Endodermal cell (in vitro differentiated cells): ENCODE results near the gene PAK1. TPM values are rescaled to one million over a fixed set of nuclear protein-coding genes. Genes with fewer than 3 reads are reported as not detected.

Source experiments
- DNase-seq: peaks from one replicate; pipeline ENCODE4 v3.0.0-alpha.2; 2017
- H3K27ac ChIP-seq: 2 replicates; pipeline ENCODE4 v1.5.1; 2013; ENCODE audit warnings: mild to moderate bottlenecking, low read depth, low read length, moderate library complexity
- H3K27me3 ChIP-seq: 2 replicates; pipeline ENCODE4 v1.6.1; 2013; ENCODE audit warnings: mild to moderate bottlenecking, low read length, moderate library complexity; ENCODE audit not compliant: insufficient read depth, control insufficient read depth, poor library complexity, severe bottlenecking
- H3K36me3 ChIP-seq: 2 replicates; pipeline ENCODE4 v1.7.0; 2013; ENCODE audit warnings: mild to moderate bottlenecking, low read length, moderate library complexity; ENCODE audit not compliant: control insufficient read depth, insufficient read depth
- H3K4me1 ChIP-seq: one replicate; pipeline ENCODE4 v1.7.0; 2013; ENCODE audit warnings: low read length; ENCODE audit not compliant: control insufficient read depth, insufficient read depth
- H3K4me3 ChIP-seq: 2 replicates; pipeline ENCODE4 v1.5.1; 2013; ENCODE audit warnings: mild to moderate bottlenecking, low read length, moderate library complexity
- H3K9ac ChIP-seq: 2 replicates; pipeline ENCODE4 v1.6.1; 2013; ENCODE audit warnings: mild to moderate bottlenecking, low read length, moderate library complexity; ENCODE audit not compliant: poor library complexity, severe bottlenecking; ENCODE audit errors: extremely low read depth
- H3K9me3 ChIP-seq: 2 replicates; pipeline ENCODE4 v1.6.1; 2013; ENCODE audit warnings: mild to moderate bottlenecking, low read length, moderate library complexity; ENCODE audit not compliant: control insufficient read depth
- H3K27ac Mint-ChIP-seq: 2 replicates; pipeline ENCODE4 v1.8.0; 2020; ENCODE audit warnings: mixed read lengths
- H3K27me3 Mint-ChIP-seq: 2 replicates; pipeline ENCODE4 v1.8.0; 2021; ENCODE audit warnings: mild to moderate bottlenecking, mixed read lengths; ENCODE audit not compliant: insufficient read depth
- H3K36me3 Mint-ChIP-seq: 2 replicates; pipeline ENCODE4 v1.8.0; 2020; ENCODE audit warnings: low read depth, mixed read lengths
- H3K4me1 Mint-ChIP-seq: 2 replicates; pipeline ENCODE4 v1.8.0; 2020; ENCODE audit warnings: mixed read lengths
- H3K4me3 Mint-ChIP-seq: 2 replicates; pipeline ENCODE4 v1.8.0; 2020; ENCODE audit warnings: mild to moderate bottlenecking, moderate library complexity, mixed read lengths
- H3K9me3 Mint-ChIP-seq: 2 replicates; pipeline ENCODE4 v1.8.0; 2020; ENCODE audit warnings: mild to moderate bottlenecking, mixed read lengths
- CTCF ChIP-seq: fragments of 200-600 bp; sonication (generic); conservative IDR thresholded peaks from 2 replicates; pipeline ENCODE4 v1.5.0; 2021; ENCODE audit warnings: antibody characterized with exemption, mild to moderate bottlenecking
- WGBS, 2 experiments: methylation state at CpG; one replicate each; pipeline versions ENCODE4 v1.1.5 to v1.1.7; 2013; ENCODE audit warnings: missing lambda C conversion rate in 2 of 2, mixed read lengths in 1 of 2; ENCODE audit not compliant: insufficient coverage in 1 of 2, insufficient read length in 1 of 2; 5-methylcytosine and 5-hydroxymethylcytosine counted together
- total RNA-seq, 2 donors: library from RNA; stranded (reverse); fragmentation: NEBNext Ultra II Directional in 1 of 2; extraction: Animal tissue kit (Norgen Biotek cat#: 25700) in 1 of 2; gene quantifications; 2 replicates in 1 of 2; 3 replicates in 1 of 2; pipeline ENCODE4 v1.2.1, GENCODE V29; 2021

Gene PAK1
- total RNA-seq, 2 donors from 2014 or later = 91.3 to 94.9 TPM

GRCh38 chr11:77374108-77374507, 99.8 kb downstream of the PAK1 start:
- H3K27me3 ChIP-seq = no peaks in the 10 kb centered on the region
- H3K27me3 Mint-ChIP-seq = no peaks in the 10 kb centered on the region
- no peaks in the 10 kb centered on the region for H3K4me1 Mint-ChIP-seq
- no peak overlapping the region for H3K4me3 Mint-ChIP-seq
- H3K36me3 Mint-ChIP-seq = peaks cover 45% of the 10 kb centered on the region
- H3K9ac ChIP-seq = no peak overlapping the region
- no peak for TF ChIP-seq CTCF
- no peak for DNase-seq
- peaks cover 49% of the 10 kb centered on the region for H3K36me3 ChIP-seq
- H3K27ac ChIP-seq = no peak overlapping the region
- H3K9me3 Mint-ChIP-seq = no peaks in the 10 kb centered on the region
- no peak overlapping the region for H3K4me3 ChIP-seq
- H3K9me3 ChIP-seq = no peaks in the 10 kb centered on the region
- no peaks in the 10 kb centered on the region for H3K4me1 ChIP-seq
- 100% methylated on average over 1 of the region's 1 CpG; no CpG with 5 or more reads in 1 of the 2 experiments for WGBS, 2 experiments
- H3K27ac Mint-ChIP-seq = no peak overlapping the region

- no peaks in the 10 kb centered on the region for H3K4me1 ChIP-seq
- Mint-ChIP-seq H3K27me3 (no peaks in the 10 kb centered on the region), H3K27ac (no peak overlapping the region), H3K36me3 (peaks cover 39% of the 10 kb centered on the region), H3K4me1 (no peaks in the 10 kb centered on the region), H3K9me3 (no peaks in the 10 kb centered on the region), H3K4me3 (no peak overlapping the region)
- H3K27ac ChIP-seq = no peak overlapping the region
- no peak overlapping the region for H3K4me3 ChIP-seq
- no peaks in the 10 kb centered on the region for H3K9me3 ChIP-seq
- 93% methylated on average over 2 of the region's 2 CpGs for WGBS, 2 experiments
- peaks cover 38% of the 10 kb centered on the region for H3K36me3 ChIP-seq
- no peaks in the 10 kb centered on the region for H3K27me3 ChIP-seq
- no peak overlapping the region for H3K9ac ChIP-seq
- DNase-seq = no peak
- TF ChIP-seq CTCF = no peak
Observed at GRCh38 chr11:77372726-77373125, 101.2 kb downstream of the PAK1 start.

- no peak overlapping the region for H3K4me3 Mint-ChIP-seq
- Histone ChIP-seq H3K4me1 (no peaks in the 10 kb centered on the region), H3K9ac (no peak overlapping the region), H3K27ac (no peak overlapping the region), H3K27me3 (no peaks in the 10 kb centered on the region), H3K36me3 (peaks cover 30% of the 10 kb centered on the region), H3K9me3 (no peaks in the 10 kb centered on the region), H3K4me3 (no peak overlapping the region)
- no peaks in the 10 kb centered on the region for H3K27me3 Mint-ChIP-seq
- H3K4me1 Mint-ChIP-seq = no peaks in the 10 kb centered on the region
- no peak for TF ChIP-seq CTCF
- H3K27ac Mint-ChIP-seq = no peak overlapping the region
- no peaks in the 10 kb centered on the region for H3K9me3 Mint-ChIP-seq
- H3K36me3 Mint-ChIP-seq = peaks cover 42% of the 10 kb centered on the region
- DNase-seq = no peak
Observed at GRCh38 chr11:77371646-77372045, 102.2 kb downstream of the PAK1 start.
